ENCODE measurements around the gene CNST.
"Not testable (repeated sequence)": the region's sequence is repeated elsewhere in the genome, so short reads cannot be mapped to it uniquely, and the experiment has no call there.

CNST gene

GRCh38 chr1:246588159-246588721, 22.0 kb downstream of the CNST start:
- DNase-seq: no peak

DNA sequence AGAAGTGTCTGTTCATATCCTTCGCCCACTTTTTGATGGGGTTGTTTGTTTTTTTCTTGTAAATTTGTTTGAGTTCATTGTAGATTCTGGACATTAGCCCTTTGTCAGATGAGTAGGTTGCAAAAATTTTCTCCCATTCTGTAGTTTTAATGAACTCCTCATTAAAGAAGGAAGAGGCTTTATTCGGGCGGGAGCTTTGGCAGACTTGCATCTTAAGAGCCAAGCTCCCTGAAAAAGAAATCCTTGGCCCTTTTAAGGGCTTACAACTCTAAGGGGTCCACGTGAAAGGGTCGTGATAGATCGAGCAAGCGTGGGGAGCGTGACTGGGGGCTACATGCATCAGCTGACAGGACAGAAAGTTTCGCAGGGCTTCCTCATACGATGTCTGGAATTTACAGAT, 23.7 kb downstream of the CNST start:
- DNase-seq: not testable (repeated sequence)

DNA sequence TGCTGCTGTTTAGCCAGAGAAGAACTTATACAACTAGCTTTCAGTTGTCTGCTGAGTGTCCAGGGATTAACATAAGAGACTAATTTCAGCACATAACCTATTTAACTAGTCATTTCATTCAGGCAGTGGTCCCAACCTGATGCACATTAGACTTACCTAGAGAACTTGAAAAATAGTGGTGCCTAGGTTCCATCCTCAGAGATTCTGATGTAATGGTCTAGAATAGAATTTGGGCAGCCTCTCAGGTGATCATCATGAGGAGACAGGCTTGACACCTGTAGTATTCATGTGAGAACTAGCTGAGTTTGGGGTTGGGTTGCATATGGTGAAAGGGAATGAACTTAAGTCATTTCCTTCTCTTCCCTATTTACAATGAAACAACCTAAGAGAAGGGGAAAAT, 24.8 kb downstream of the CNST start:
- no peak for DNase-seq

DNA sequence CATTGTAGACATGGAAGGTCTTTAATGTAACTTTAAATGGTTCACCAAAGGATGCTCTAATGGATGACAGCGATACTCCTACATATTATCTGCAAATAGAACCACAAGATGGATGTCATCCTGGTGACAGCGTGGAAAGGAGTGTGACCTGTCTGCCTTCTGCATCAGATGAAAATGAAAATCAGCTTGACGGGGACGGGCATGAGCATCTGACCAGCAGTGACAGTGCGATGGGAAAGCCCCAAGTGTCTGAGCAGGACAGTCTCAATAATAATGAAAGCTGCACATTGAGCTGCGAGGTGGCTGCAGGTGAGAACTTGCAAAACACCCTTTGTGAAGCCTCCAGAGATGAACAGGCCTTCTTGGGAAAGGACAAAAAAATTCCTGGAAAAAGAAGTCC, 25.2 kb downstream of the CNST start:
- DNase-seq: no peak

GRCh38 chr1:246591958-246592357, 25.7 kb downstream of the CNST start:
- DNase-seq: no peak

- DNase-seq: no peak
Measured at GRCh38 chr1:246592695-246593094, 26.4 kb downstream of the CNST start.

GRCh38 chr1:246595146-246595545, 28.9 kb downstream of the CNST start:
- no peak for DNase-seq

DNA sequence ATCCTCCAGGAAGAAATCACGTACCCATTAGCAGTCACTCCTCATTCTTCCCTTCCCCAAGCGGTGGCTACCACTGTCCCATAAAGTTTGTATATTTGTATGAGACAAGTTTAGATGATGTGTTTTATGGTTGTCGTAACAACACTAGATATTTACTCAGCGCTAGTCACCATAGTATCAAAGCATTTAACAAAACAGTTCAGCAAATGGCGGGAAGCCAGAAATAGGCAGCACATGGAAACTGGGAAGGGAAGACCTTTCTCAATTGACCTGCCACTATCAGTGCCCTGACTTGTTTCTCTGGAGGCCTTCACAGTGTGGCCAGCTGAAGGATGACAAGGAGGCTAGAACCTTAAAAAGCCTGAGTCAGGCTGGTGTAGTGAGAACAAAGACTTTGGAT, 31.1 kb downstream of the CNST start:
- DNase-seq: no peak

GRCh38 chr1:246597971-246598370, 31.7 kb downstream of the CNST start:
- no peak for DNase-seq

- DNase-seq: no peak
Measured at GRCh38 chr1:246599315-246599714, 33.1 kb downstream of the CNST start.

GRCh38 chr1:246600579-246600978, 34.3 kb downstream of the CNST start:
- no peak for DNase-seq

DNA sequence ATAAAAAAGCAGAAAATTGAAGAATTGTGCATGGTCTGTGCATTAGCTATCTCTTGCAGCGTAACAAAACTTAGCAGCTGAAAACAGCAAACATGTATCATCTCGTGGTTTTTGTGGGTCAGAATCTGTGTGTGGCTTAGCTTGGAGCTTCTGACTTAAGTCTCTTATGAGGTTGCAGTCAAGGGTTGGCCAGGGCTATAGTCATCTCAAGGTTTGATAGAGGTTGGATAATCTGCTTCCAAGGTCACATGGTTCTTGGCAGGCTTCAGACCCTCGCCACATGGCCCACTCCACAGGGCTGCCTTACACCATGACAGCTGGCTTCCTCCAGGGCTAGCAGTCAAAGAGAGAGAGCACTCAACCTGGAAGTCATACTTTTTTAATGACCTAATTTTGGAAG, 35.9 kb downstream of the CNST start:
- DNase-seq: peak; percentile 10

DNA sequence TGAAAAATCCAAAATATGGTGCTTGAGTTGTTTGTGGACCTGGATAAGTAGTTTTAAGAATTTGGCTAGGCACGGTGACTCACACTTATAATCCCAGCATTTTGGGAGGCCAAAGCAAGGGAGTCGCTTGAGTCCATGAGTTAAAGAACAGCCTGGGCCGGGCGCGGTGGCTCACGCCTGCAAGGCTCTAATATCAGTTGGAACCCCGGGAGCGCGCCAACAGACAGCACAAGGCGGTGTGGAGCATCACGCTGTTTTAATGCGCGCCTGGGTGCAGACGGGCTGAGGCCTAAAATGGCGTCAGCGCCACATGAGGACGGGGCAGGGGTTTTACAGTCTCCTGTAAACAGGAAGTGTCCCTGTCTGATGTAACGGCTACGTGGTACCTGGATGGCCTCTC, 39.0 kb downstream of the CNST start:
- not testable (repeated sequence) for DNase-seq

- DNase-seq: no peak
Measured at GRCh38 chr1:246607462-246607861, 41.2 kb downstream of the CNST start.

- DNase-seq: peak; percentile 11
Measured at GRCh38 chr1:246608616-246609376, 42.5 kb downstream of the CNST start.

DNA sequence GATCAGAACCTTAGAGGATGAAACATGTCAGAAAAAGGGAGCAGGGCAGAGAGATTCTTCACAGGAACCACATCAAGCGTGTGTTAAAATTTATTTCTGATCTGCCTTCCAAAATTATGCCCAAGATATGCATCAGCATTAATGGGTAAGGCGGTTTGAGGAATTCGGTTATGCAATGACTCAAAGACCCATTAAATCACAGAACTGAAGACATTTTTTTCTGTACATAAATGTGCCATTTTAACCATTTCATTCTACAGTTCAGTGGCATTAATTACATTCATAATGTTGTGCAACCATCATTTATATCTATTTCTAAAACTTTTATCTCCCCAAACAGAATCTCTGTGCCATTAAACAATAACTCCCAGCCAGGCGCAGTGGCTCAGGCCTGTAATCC, 43.4 kb downstream of the CNST start:
- DNase-seq: no peak

- no peak for DNase-seq
Measured at GRCh38 chr1:246613096-246613758, 47.0 kb downstream of the CNST start.

DNA sequence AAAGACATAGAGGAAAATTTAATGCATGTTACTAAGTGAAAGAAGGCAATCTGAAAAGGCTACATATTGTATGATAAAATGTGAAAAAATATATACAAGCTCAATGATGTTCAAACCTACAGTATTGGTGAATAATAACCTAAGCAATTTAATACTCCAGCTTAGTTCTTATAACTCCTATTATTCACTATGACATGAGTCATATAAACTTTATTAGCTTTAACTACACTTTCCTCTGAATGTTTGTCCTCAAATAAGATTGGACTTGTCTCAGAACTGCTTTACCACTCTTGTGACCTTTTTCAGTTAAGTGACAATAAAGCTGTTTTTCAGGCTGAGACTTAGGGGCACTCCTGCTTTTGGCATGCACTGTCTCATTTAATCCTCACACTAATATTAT, 50.9 kb downstream of the CNST start:
- no peak for DNase-seq

GRCh38 chr1:246617768-246618167, 51.5 kb downstream of the CNST start:
- DNase-seq: no peak

- no peak for DNase-seq
Measured at GRCh38 chr1:246618240-246618808, 52.1 kb downstream of the CNST start.

- no peak for DNase-seq
Measured at GRCh38 chr1:246622035-246622652, 55.9 kb downstream of the CNST start.

DNA sequence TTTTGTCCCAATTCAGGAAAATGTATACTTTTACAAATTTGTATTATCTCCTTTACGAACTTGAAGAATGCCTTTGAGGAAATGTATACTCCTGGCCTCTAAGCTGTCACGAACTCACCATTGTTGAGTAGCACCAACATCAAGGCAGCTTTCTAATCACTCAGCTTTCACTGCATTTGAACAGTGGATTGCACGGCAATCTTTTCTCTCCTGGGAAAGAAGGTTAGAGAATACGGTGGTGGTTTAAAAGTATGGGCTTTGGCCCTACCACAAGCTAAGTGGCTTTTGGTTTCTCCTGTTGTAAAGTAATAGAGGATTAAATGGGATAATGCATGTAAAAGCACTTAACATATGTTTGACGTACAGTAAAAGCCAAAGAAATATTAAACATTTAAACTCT, 57.8 kb downstream of the CNST start:
- DNase-seq: no peak

DNA sequence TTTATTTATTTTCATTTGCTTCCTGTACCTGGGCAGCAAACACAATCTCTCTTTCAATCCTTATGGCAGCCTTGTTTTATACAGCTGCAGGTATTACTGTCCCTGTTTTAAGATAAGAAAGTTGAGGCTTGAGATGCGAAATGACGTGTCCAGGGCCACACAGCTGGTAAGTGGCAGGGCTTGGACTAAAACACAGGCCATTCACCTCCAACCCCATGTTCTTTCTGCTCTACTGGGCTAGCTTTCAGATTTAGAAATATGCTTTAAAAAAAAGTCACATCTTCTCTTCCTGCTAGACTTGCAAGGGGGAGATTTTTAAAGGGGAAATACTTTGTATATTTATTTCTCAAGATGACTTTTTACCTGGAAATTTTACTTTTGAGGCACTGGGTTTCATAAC, 62.8 kb downstream of the CNST start:
- DNase-seq: no peak

GRCh38 chr1:246629976-246630375, 63.7 kb downstream of the CNST start:
- no peak for DNase-seq
